COLO668 (cell line): ENCODE results near the gene PBX1.

Source experiments
- DNase-seq: peaks from one replicate; lab custom pipeline; 2025; ENCODE audit not compliant: unreplicated experiment; lab: John Stamatoyannopoulos, UW

PBX1 gene

GRCh38 chr1:164693564-164694359 is 134.8 kb downstream of the PBX1 start:
- DNase-seq, result no peak

GRCh38 chr1:164694505-164694904 is 135.5 kb downstream of the PBX1 start:
- no peak for DNase-seq

GRCh38 chr1:164695956-164696665 is 137.1 kb downstream of the PBX1 start:
- no peak for DNase-seq

- DNase-seq, result no peak
These were observed 141.0 kb downstream of the PBX1 start for GRCh38 chr1:164699815-164700491.

GRCh38 chr1:164700683-164701082 is 141.7 kb downstream of the PBX1 start:
- no peak for DNase-seq

GRCh38 chr1:164701189-164701761 is 142.3 kb downstream of the PBX1 start:
- DNase-seq, result no peak

- DNase-seq, result no peak
These were observed 143.2 kb downstream of the PBX1 start for GRCh38 chr1:164702216-164702615.

GRCh38 chr1:164702664-164703063 is 143.7 kb downstream of the PBX1 start:
- DNase-seq, result no peak

- DNase-seq, result no peak
These were observed 144.5 kb downstream of the PBX1 start for GRCh38 chr1:164703463-164703862.

- DNase-seq, result no peak
These were observed 145.0 kb downstream of the PBX1 start for GRCh38 chr1:164703960-164704411.

- DNase-seq, result no peak
These were observed 146.0 kb downstream of the PBX1 start for GRCh38 chr1:164704954-164705353.

- DNase-seq, result no peak
These were observed 147.6 kb downstream of the PBX1 start for GRCh38 chr1:164706606-164706987.

GRCh38 chr1:164707868-164708331 is 148.9 kb downstream of the PBX1 start:
- DNase-seq, result no peak

GRCh38 chr1:164708596-164708995 is 149.6 kb downstream of the PBX1 start:
- no peak for DNase-seq

- DNase-seq, result no peak
These were observed 150.1 kb downstream of the PBX1 start for GRCh38 chr1:164709126-164709525.

GRCh38 chr1:164709541-164710278 is 150.7 kb downstream of the PBX1 start:
- DNase-seq, result no peak

GRCh38 chr1:164712131-164713036 is 153.4 kb downstream of the PBX1 start:
- no peak for DNase-seq

- no peak for DNase-seq
These were observed 154.6 kb downstream of the PBX1 start for GRCh38 chr1:164713456-164714207.
